Keratinocyte (primary cell): ENCODE results near the gene METTL1. TPM values are rescaled to one million over a fixed set of nuclear protein-coding genes. Genes with fewer than 3 reads are reported as not detected.
A peak's percentile ranks its signal among the peaks of the same experiment; 100 is the strongest.
"Not testable (repeated sequence)": the region's sequence is repeated elsewhere in the genome, so short reads cannot be mapped to it uniquely, and the experiment has no call there.

ENCODE experiments used
- DNase-seq: peaks from one replicate; pipeline ENCODE4 v3.0.0-alpha.2; 2011; ENCODE audit warnings: low read depth, missing footprints, low spot score
- FAIRE-seq: peaks from 2 replicates; lab custom pipeline; 2011; peaks lifted over from hg19 to GRCh38; lab: Jason Lieb, UNC
- H2AFZ ChIP-seq: 2 replicates; pipeline ENCODE4 v1.6.0; 2012; ENCODE audit warnings: low read length, control low read depth, inconsistent platforms; ENCODE audit not compliant: control insufficient read depth
- H3K27ac ChIP-seq: 2 replicates; pipeline ENCODE4 v1.5.1; 2011; ENCODE audit warnings: low read length; ENCODE audit not compliant: control insufficient read depth, insufficient read depth
- H3K27me3 ChIP-seq: 3 replicates; pipeline ENCODE4 v1.6.0; 2011; ENCODE audit warnings: low read length; ENCODE audit not compliant: control insufficient read depth, insufficient read depth; ENCODE audit errors: extremely low read depth
- H3K36me3 ChIP-seq, 2 experiments: 2 replicates in 1 of 2; 3 replicates in 1 of 2; pipeline ENCODE4 v1.5.1; 2011; ENCODE audit warnings: low read length in 2 of 2, mild to moderate bottlenecking in 1 of 2; ENCODE audit not compliant: control insufficient read depth in 2 of 2, insufficient read depth in 2 of 2; ENCODE audit errors: extremely low read depth in 1 of 2
- H3K4me1 ChIP-seq: 3 replicates; pipeline ENCODE4 v1.5.1; 2011; ENCODE audit warnings: low read length; ENCODE audit not compliant: control insufficient read depth, insufficient read depth; ENCODE audit errors: extremely low read depth
- H3K4me2 ChIP-seq: 3 replicates; pipeline ENCODE4 v1.6.0; 2011; ENCODE audit warnings: low read depth, low read length; ENCODE audit not compliant: control insufficient read depth, insufficient read depth; ENCODE audit errors: extremely low read depth
- H3K4me3 ChIP-seq, 3 experiments: fragments of 200-600 bp in 1 of 3; sonication (generic) in 1 of 3; 2 replicates in 2 of 3; 3 replicates in 1 of 3; pipeline ENCODE4 v1.5.1; 2011 to 2016; ENCODE audit warnings: low read length in 3 of 3, mild to moderate bottlenecking in 3 of 3, control low read depth in 2 of 3, inconsistent platforms in 1 of 3, low read depth in 1 of 3, mixed read lengths in 1 of 3, mixed run types in 1 of 3, moderate library complexity in 1 of 3; ENCODE audit not compliant: control insufficient read depth in 2 of 3, insufficient read depth in 2 of 3; ENCODE audit errors: extremely low read depth in 1 of 3
- H3K79me2 ChIP-seq: 2 replicates; pipeline ENCODE4 v1.6.0; 2012; ENCODE audit warnings: low read length; ENCODE audit not compliant: control insufficient read depth, insufficient read depth
- H3K9ac ChIP-seq: 3 replicates; pipeline ENCODE4 v1.6.0; 2011; ENCODE audit warnings: low read length; ENCODE audit not compliant: control insufficient read depth, insufficient read depth; ENCODE audit errors: extremely low read depth
- H3K9me1 ChIP-seq: 3 replicates; pipeline ENCODE4 v1.6.0; 2011; ENCODE audit warnings: low read length; ENCODE audit not compliant: control insufficient read depth, insufficient read depth; ENCODE audit errors: extremely low read depth
- H3K9me3 ChIP-seq: 2 replicates; pipeline ENCODE4 v1.5.1; 2012; ENCODE audit warnings: low read depth, low read length; ENCODE audit not compliant: control insufficient read depth
- H4K20me1 ChIP-seq: 3 replicates; pipeline ENCODE4 v1.6.0; 2011; ENCODE audit warnings: low read length; ENCODE audit not compliant: control insufficient read depth, insufficient read depth; ENCODE audit errors: extremely low read depth
- CTCF ChIP-seq, 3 experiments: IDR thresholded peaks in 1 of 3; conservative IDR thresholded peaks in 1 of 3; optimal IDR thresholded peaks in 1 of 3; 2 replicates in 2 of 3; 3 replicates in 1 of 3; pipeline versions ENCODE3 to v1.5.1; 2011; ENCODE audit warnings: low read length in 3 of 3, mild to moderate bottlenecking in 3 of 3, moderate library complexity in 2 of 3, control low read depth in 1 of 3, inconsistent platforms in 1 of 3; ENCODE audit not compliant: insufficient read depth in 2 of 3; ENCODE audit errors: extremely low read depth in 1 of 3
- EZH2 ChIP-seq: IDR thresholded peaks from one replicate; pipeline ENCODE4 v1.6.1; 2012; ENCODE audit warnings: inconsistent platforms, mild to moderate bottlenecking, low read length, moderate library complexity
- dilution Hi-C: fragments of 300-500 bp; cut with MboI; formaldehyde crosslinking; loops from one replicate; pipeline ENCODE4 v1.7.0; 2020; ENCODE audit warnings: low sequenced_read_pairs; ENCODE audit not compliant: extremely low pct_ligation_motif_present
- polyA plus RNA-seq, 5 experiments: library from polyadenylated mRNA; depleted of rRNA in 3 of 5; stranded (reverse) in 3 of 5; stranded (forward) in 1 of 5; unstranded in 1 of 5; fragments of >200 nt; gene quantifications; 1 replicate in 1 of 5; 2 replicates in 3 of 5; 3 replicates in 1 of 5; pipeline versions ENCODE4 v1.2.1 to v1.2.3, GENCODE V29; 2011 to 2012; ENCODE audit warnings: missing spikeins in 2 of 5, low read depth in 1 of 5, low replicate concordance in 1 of 5

The METTL1 gene
- polyA plus RNA-seq, 1 donor (not counting 4 experiments of a cell fraction or from before 2014, with no cell fraction given): 24.5 TPM

GRCh38 chr12:57775563-57776246 is 3.8 kb upstream of the METTL1 start:
- peaks cover 9% of the 10 kb centered on the region for H3K4me1 ChIP-seq
- no peak for FAIRE-seq
- TF ChIP-seq CTCF (optimal IDR thresholded peaks at IDR 0.05 in 1 of 3, IDR thresholded peaks at IDR 0.05 in 1 of 3, conservative IDR thresholded peaks at IDR 0.05 in 1 of 3; ENCODE audit: extremely low read depth in 1 of 3, insufficient read depth in 2 of 3, low read length in 3 of 3) (peak in 1 of 3 experiments; percentile 23), EZH2 (no peak)

DNA sequence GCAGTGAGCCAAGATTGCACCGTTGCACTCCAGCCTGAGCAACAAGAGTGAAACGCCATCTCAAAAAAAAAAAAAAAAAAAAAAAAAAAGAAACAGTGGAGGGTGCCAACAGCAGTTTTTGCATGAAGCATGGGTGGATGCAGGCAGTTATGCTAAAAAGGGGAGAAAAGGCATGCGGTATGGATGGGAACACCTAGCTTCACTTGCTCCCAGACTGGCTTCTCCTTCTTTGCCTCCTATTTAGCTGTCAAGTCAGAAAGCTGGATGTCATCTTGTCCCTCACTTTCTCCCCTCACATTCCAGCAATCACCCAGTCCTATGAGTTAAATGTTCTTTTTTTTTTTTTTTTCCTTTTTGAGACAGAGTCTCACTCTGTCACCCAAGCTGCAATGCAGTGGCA is 3.1 kb upstream of the METTL1 start:
- no peak for FAIRE-seq
- Histone ChIP-seq H3K4me3 (no peak overlapping the region), H3K36me3 (peaks cover 9 to 10% of the 10 kb centered on the region in 2 experiments), H3K9ac (no peak overlapping the region), H4K20me1 (no peaks in the 10 kb centered on the region), H3K9me3 (no peaks in the 10 kb centered on the region), H3K27ac (no peak overlapping the region), H3K79me2 (peaks cover 15% of the 10 kb centered on the region), H3K27me3 (no peaks in the 10 kb centered on the region), H2AFZ (no peak overlapping the region), H3K9me1 (no peaks in the 10 kb centered on the region), H3K4me2 (no peak overlapping the region), H3K4me1 (peaks cover 12% of the 10 kb centered on the region)
- dilution Hi-C loops: no loop called here
- DNase-seq: no peak
- TF ChIP-seq CTCF (optimal IDR thresholded peaks at IDR 0.05 in 1 of 3, IDR thresholded peaks at IDR 0.05 in 1 of 3, conservative IDR thresholded peaks at IDR 0.05 in 1 of 3; ENCODE audit: extremely low read depth in 1 of 3, insufficient read depth in 2 of 3, low read length in 3 of 3) (no peak), EZH2 (no peak)

More at GRCh38 chr12:57775563-57776246, 3.8 kb upstream of the METTL1 start:
- H3K4me3 ChIP-seq: no peak overlapping the region
- H3K27ac ChIP-seq: no peak overlapping the region
- peaks cover 6 to 12% of the 10 kb centered on the region in 2 experiments for H3K36me3 ChIP-seq
- H4K20me1 ChIP-seq: no peaks in the 10 kb centered on the region
- H3K9me3 ChIP-seq: no peaks in the 10 kb centered on the region
- no peak for DNase-seq
- H3K9ac ChIP-seq: no peak overlapping the region
- no peaks in the 10 kb centered on the region for H3K27me3 ChIP-seq
- H3K79me2 ChIP-seq: peaks cover 11% of the 10 kb centered on the region
- no peak overlapping the region for H3K4me2 ChIP-seq
- H3K9me1 ChIP-seq: no peaks in the 10 kb centered on the region
- H2AFZ ChIP-seq: no peak overlapping the region
- dilution Hi-C loops: no loop called here

- FAIRE-seq, H3K36me3 ChIP-seq: not testable (repeated sequence)
These were observed 2.7 kb upstream of the METTL1 start for GRCh38 chr12:57774634-57775033.

More at GRCh38 chr12:57774634-57775033, 2.7 kb upstream of the METTL1 start:
- dilution Hi-C loops, H4K20me1 ChIP-seq, DNase-seq, H3K9me3 ChIP-seq, H3K4me3 ChIP-seq, H3K27ac ChIP-seq, H3K9ac ChIP-seq, H2AFZ ChIP-seq, H3K27me3 ChIP-seq, H3K4me2 ChIP-seq, H3K9me1 ChIP-seq: not testable (repeated sequence)
- peaks cover 19% of the 10 kb centered on the region for H3K79me2 ChIP-seq
- H3K4me1 ChIP-seq: peaks cover 12% of the 10 kb centered on the region
